HFF-Myc (cell line): Measurements from ENCODE around the gene GALR2.

ENCODE experiments used
- DNase-seq: peaks from one replicate; pipeline ENCODE4 v3.0.0-alpha.2; 2011; ENCODE audit warnings: low read depth; ENCODE audit errors: extremely low read depth
- H3K4me3 ChIP-seq: replicated peaks from 2 replicates; pipeline ENCODE4 v1.5.1; 2011; ENCODE audit warnings: low read depth, mild to moderate bottlenecking, control low read depth, low read length
- TF ChIP-seq, protein P1 (sequence below): IDR thresholded peaks from 2 replicates; pipeline ENCODE4 v1.5.1; 2012; ENCODE audit warnings: mild to moderate bottlenecking, low read depth, low read length, control low read depth; ENCODE audit errors: missing control alignments

Gene GALR2

DNA sequence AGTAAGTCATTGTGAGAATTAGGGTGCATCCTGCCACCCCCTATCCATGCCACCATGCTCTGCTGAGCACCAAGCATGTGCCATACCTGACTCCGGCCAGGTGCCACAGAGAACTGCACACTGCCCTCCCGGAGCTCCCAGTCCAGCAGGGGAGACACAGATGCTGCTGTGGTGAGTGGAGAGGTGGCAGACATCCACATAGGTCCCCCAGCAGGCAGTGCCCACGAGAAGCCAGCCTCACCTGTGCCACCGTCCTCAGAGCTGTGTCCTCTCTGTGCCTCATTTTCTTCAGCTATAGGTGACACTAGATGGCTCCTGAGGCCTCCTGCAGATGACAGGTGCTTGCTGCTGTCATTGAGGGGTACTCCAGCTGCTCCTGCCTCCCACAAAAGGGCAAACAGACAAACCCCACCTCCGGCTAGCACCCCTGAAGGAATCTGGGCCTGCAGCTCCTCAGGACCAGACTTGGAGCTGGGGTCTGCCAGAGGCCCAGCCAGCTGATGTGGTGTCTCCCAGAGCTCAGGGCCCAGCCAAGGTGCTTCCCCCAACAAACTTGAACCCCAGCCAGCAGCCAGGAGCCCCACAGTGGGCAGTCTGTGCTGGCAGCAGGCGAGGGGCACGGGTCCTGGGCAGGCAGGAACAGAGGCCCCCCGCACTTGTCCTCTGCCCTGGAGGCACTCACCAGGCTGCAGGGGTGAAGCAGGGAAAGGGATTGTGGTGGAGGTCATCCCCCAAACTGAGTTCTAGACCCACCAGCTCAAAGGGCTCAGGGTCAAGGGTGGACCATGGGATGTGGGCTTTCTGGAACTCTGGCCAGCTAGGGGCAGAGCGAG, 49.4 kb downstream of the GALR2 start:
- DNase-seq, result no peak
- no peak overlapping the region for H3K4me3 ChIP-seq

DNA sequence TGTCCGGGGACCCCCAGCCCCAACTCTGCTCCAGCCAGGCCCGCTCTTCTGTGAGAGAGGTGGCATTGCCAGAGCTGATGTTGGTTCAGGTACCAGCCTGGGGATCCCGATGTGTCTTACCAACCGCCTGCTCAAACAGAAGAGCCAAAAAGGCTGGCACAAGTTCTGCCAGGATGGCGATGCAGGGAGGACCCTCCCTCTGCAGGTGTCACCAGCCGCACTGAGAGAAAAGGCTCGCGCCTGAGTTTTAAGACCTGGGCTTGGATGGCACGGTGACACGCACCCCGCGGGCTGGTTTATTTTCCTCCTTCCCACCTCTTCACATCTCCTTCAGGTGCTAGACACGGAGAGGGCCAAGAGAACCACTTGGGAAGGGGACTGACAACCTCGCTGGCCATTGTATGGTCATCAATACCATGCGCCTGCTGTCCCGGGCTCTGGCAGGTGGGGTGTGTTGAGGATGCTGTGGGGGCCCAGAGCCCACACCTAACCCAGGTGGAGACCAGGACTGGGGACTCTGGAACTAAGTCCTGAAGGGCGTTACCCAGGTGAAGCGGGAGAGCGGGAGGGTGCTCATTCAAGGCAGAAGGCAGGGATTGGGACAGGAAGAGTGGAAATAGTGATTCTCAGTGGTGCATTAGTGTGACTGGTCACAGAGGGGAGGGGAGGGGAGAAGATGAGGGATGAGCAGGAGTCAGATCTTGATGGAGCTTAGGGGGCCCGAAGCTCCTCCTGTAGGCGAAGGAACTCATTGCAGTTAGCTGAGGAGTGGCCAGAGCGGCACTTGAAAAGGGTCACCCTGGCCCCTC, 50.2 kb downstream of the GALR2 start:
- TF ChIP-seq, protein P1, sequence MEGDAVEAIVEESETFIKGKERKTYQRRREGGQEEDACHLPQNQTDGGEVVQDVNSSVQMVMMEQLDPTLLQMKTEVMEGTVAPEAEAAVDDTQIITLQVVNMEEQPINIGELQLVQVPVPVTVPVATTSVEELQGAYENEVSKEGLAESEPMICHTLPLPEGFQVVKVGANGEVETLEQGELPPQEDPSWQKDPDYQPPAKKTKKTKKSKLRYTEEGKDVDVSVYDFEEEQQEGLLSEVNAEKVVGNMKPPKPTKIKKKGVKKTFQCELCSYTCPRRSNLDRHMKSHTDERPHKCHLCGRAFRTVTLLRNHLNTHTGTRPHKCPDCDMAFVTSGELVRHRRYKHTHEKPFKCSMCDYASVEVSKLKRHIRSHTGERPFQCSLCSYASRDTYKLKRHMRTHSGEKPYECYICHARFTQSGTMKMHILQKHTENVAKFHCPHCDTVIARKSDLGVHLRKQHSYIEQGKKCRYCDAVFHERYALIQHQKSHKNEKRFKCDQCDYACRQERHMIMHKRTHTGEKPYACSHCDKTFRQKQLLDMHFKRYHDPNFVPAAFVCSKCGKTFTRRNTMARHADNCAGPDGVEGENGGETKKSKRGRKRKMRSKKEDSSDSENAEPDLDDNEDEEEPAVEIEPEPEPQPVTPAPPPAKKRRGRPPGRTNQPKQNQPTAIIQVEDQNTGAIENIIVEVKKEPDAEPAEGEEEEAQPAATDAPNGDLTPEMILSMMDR, result peak; percentile 39
- no peak overlapping the region for H3K4me3 ChIP-seq
- no peak for DNase-seq

More for the DNA sequence above, 49.4 kb downstream of the GALR2 start:
- TF ChIP-seq, protein P1, result no peak

DNA sequence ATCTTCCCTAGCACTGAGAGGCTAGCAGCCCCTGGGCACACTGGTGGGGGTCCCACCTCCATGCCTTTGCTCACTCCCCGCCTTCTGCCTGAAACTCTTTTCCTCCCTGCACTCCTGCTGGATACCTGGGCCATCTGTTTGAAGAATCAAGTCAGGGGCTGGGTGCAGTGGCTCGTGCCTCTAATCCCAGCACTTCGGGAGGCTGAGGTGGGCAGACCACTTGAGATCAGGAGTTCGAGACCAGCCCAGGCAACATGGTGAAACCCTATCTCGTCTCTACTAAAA, 50.8 kb downstream of the GALR2 start:
- no peak for DNase-seq
- TF ChIP-seq, protein P1, result no peak

GRCh38 chr17:76125922-76126321, 51.3 kb downstream of the GALR2 start:
- TF ChIP-seq, protein P1, result no peak
- no peak overlapping the region for H3K4me3 ChIP-seq
- DNase-seq, result no peak

More for the DNA sequence above, 50.8 kb downstream of the GALR2 start:
- no peak overlapping the region for H3K4me3 ChIP-seq
